Mucosa of descending colon (tissue), 3 donors: Measurements from ENCODE around the gene EIF1AX. TPM values are rescaled to one million over a fixed set of nuclear protein-coding genes. Genes with fewer than 3 reads are reported as not detected.

ENCODE experiments used
- ATAC-seq: fragments of 200-7000 bp; cut with Tn5 transposase; one replicate; pipeline ENCODE4 v1.9.1; 2020; ENCODE audit warnings: mild to moderate bottlenecking, moderate library complexity
- DNase-seq, 3 donors: peaks; one replicate each; pipeline ENCODE4 v3.0.0-alpha.2; 2020
- H3K36me3 ChIP-seq: fragments of 200-600 bp; one replicate; pipeline ENCODE4 v1.8.0; 2021; ENCODE audit warnings: low read depth, mild to moderate bottlenecking
- H3K4me1 ChIP-seq: fragments of 200-600 bp; one replicate; pipeline ENCODE4 v1.8.0; 2021; ENCODE audit warnings: low read depth, mild to moderate bottlenecking
- H3K4me3 ChIP-seq: fragments of 200-600 bp; one replicate; pipeline ENCODE4 v1.8.0; 2021; ENCODE audit warnings: mild to moderate bottlenecking
- H3K9me3 ChIP-seq: fragments of 200-600 bp; one replicate; pipeline ENCODE4 v1.8.0; 2021; ENCODE audit warnings: mild to moderate bottlenecking
- CTCF ChIP-seq: fragments of 200-600 bp; IDR thresholded peaks from one replicate; pipeline ENCODE4 v1.8.0; 2022; ENCODE audit warnings: antibody characterized with exemption, mild to moderate bottlenecking
- intact Hi-C, 2 donors: fragments of 100-400 bp; cut with DNase I in 1 of 2; cut with micrococcal nuclease in 1 of 2; formaldehyde crosslinking; loops; one replicate each; pipeline versions ENCODE4 v1.11.0 to v1.11.1; 2022; cut with DNase I, micrococcal nuclease
- total RNA-seq, 3 donors: library from RNA; stranded (reverse); fragmentation: NEBNext Ultra II Directional in 2 of 3; extraction: Animal tissue kit (Norgen Biotek cat#: 25700) in 2 of 3; gene quantifications; one replicate each; pipeline versions ENCODE4 v1.2.1 to v1.2.4, GENCODE V29; 2021 to 2023
- donor health status: DM: no; HTN: no; CAD: no; lungs with moderate emphysema.
- donor health status: DM: no; HTN: no; CAD: no.
- donor health status: DM: no; HTN: yes; CAD: no.

Gene EIF1AX
- total RNA-seq, 3 donors from 2014 or later = 42.2 to 78.0 (median 69.0) TPM

GRCh38 chrX:20147561-20147960 is 5.9 kb upstream of the EIF1AX start:
- intact Hi-C loops = no loop called here
- DNase-seq (no peak), ATAC-seq (peak; percentile 29)
- no peak for TF ChIP-seq CTCF
- Histone ChIP-seq H3K4me1 (no peaks in the 10 kb centered on the region), H3K36me3 (no peaks in the 10 kb centered on the region), H3K4me3 (no peak overlapping the region), H3K9me3 (no peaks in the 10 kb centered on the region)

GRCh38 chrX:20144491-20144890 is 2.9 kb upstream of the EIF1AX start:
- H3K36me3 ChIP-seq = no peaks in the 10 kb centered on the region
- no peak for TF ChIP-seq CTCF
- DNase-seq = no peak
- H3K4me3 ChIP-seq = no peak overlapping the region
- ATAC-seq = no peak
- H3K9me3 ChIP-seq = no peaks in the 10 kb centered on the region
- intact Hi-C loops = no loop called here
- H3K4me1 ChIP-seq = no peaks in the 10 kb centered on the region

- H3K9me3 ChIP-seq = no peaks in the 10 kb centered on the region
- peaks cover 3% of the 10 kb centered on the region for H3K4me1 ChIP-seq
- no peak overlapping the region for H3K4me3 ChIP-seq
- ATAC-seq (no peak), DNase-seq (no peak)
- intact Hi-C loops = no loop called here
- no peaks in the 10 kb centered on the region for H3K36me3 ChIP-seq
- TF ChIP-seq CTCF = no peak
Observed at GRCh38 chrX:20143561-20143960, 1.9 kb upstream of the EIF1AX start.

GRCh38 chrX:20143111-20143510 is 1.5 kb upstream of the EIF1AX start:
- Histone ChIP-seq H3K9me3 (no peaks in the 10 kb centered on the region), H3K4me1 (peaks cover 3% of the 10 kb centered on the region), H3K36me3 (no peaks in the 10 kb centered on the region), H3K4me3 (no peak overlapping the region)
- no peak for DNase-seq
- intact Hi-C loops = no loop called here
- ATAC-seq = no peak
- no peak for TF ChIP-seq CTCF

- ATAC-seq (no peak), DNase-seq (no peak)
- Histone ChIP-seq H3K36me3 (no peaks in the 10 kb centered on the region), H3K9me3 (no peaks in the 10 kb centered on the region), H3K4me3 (no peak overlapping the region), H3K4me1 (peaks cover 3% of the 10 kb centered on the region)
- intact Hi-C loops = no loop called here
- no peak for TF ChIP-seq CTCF
Observed at GRCh38 chrX:20140420-20140819, 1.2 kb downstream of the EIF1AX start.

- Histone ChIP-seq H3K4me1 (peaks cover 3% of the 10 kb centered on the region), H3K36me3 (no peaks in the 10 kb centered on the region), H3K4me3 (no peak overlapping the region), H3K9me3 (no peaks in the 10 kb centered on the region)
- TF ChIP-seq CTCF = no peak
- no peak for DNase-seq
- ATAC-seq = no peak
- intact Hi-C loops = no loop called here
Observed at GRCh38 chrX:20139966-20140365, 1.7 kb downstream of the EIF1AX start.
